HepG2 (cell line): ENCODE results near the gene MEP1B. TPM values are rescaled to one million over a fixed set of nuclear protein-coding genes. Genes with fewer than 3 reads are reported as not detected.

Experiments
- ELF1 ChIP-seq: sonication (generic); formaldehyde crosslinking; IDR thresholded peaks from 2 replicates; pipeline ENCODE4 v1.4.0; 2020; ENCODE audit warnings: missing genetic modification reagents
- FOSL1 ChIP-seq: sonication (generic); formaldehyde crosslinking; IDR thresholded peaks from 2 replicates; pipeline ENCODE4 v1.9.0; 2021; ENCODE audit warnings: missing genetic modification reagents, borderline replicate concordance
- KAT8 ChIP-seq: IDR thresholded peaks from 2 replicates; pipeline ENCODE4 v1.6.1; 2016; ENCODE audit warnings: missing genetic modification reagents, missing compliant biosample characterization
- KDM3A ChIP-seq: IDR thresholded peaks from 2 replicates; pipeline ENCODE4 v1.6.1; 2018; ENCODE audit warnings: low read depth, missing compliant biosample characterization
- MED1 ChIP-seq: sonication (generic); formaldehyde crosslinking; IDR thresholded peaks from 2 replicates; pipeline ENCODE4 v1.4.0; 2020; ENCODE audit warnings: missing genetic modification reagents
- NFIC ChIP-seq: IDR thresholded peaks from 2 replicates; pipeline ENCODE4 v1.6.1; 2012; ENCODE audit warnings: mild to moderate bottlenecking, low read length, inconsistent platforms
- NFRKB ChIP-seq: fragments of 450-650 bp; IDR thresholded peaks from 2 replicates; pipeline ENCODE4 v1.6.1; 2017
- TOPORS ChIP-seq: sonication (generic); formaldehyde crosslinking; IDR thresholded peaks from 2 replicates; pipeline ENCODE4 v1.8.0; 2023; ENCODE audit warnings: mild to moderate bottlenecking, missing genetic modification reagents
- ZFP37 ChIP-seq: sonication (generic); formaldehyde crosslinking; IDR thresholded peaks from 2 replicates; pipeline ENCODE4 v1.4.0; 2020; ENCODE audit warnings: missing genetic modification reagents, borderline replicate concordance
- ZHX1 ChIP-seq: sonication (generic); formaldehyde crosslinking; IDR thresholded peaks from 2 replicates; pipeline ENCODE4 v1.8.1; 2022; ENCODE audit warnings: low read depth, mild to moderate bottlenecking, missing genetic modification reagents
- ZNF232 ChIP-seq: sonication (generic); formaldehyde crosslinking; IDR thresholded peaks from 2 replicates; pipeline ENCODE4 v1.4.0; 2020; ENCODE audit warnings: missing genetic modification reagents, borderline replicate concordance
- ZNF33B ChIP-seq: sonication (generic); formaldehyde crosslinking; IDR thresholded peaks from 2 replicates; pipeline ENCODE4 v1.5.1; 2020; ENCODE audit warnings: mild to moderate bottlenecking, missing genetic modification reagents
- polyA plus RNA-seq, 8 experiments: library from polyadenylated mRNA; depleted of rRNA in 3 of 8; stranded (reverse) in 7 of 8; unstranded in 1 of 8; fragments of >200 nt; fragmentation: Illumina TruSeq in 4 of 8; extraction: Trizol in 4 of 8; gene quantifications; 2 replicates each; pipeline versions ENCODE4 v1.2.1 to v1.2.3, GENCODE V29; 2011 to 2016; ENCODE audit warnings: low read depth in 4 of 8, missing spikeins in 1 of 8, mixed read lengths in 1 of 8; ENCODE audit not compliant: insufficient read depth in 1 of 8
- total RNA-seq, 5 experiments: library from RNA; depleted of rRNA; stranded (reverse); fragments of >200 nt; fragmentation: Illumina TruSeq; extraction: Trizol; gene quantifications; 2 replicates each; pipeline ENCODE4 v1.2.3, GENCODE V29; 2016; ENCODE audit warnings: low read depth in 1 of 5

Gene MEP1B
- total and polyA plus RNA-seq, 2 of the 13 experiments (the other 11 are each of a cell fraction or from before 2014, with no cell fraction given) = not detected

GRCh38 chr18:32190209-32190608 lies 370 bp downstream of the MEP1B start (continued):
- TF ChIP-seq ZHX1 (CRISPR knock-in tag) (no peak), TOPORS (CRISPR knock-in tag) (no peak), MED1 (no peak), NFIC (no peak), ZNF232 (CRISPR knock-in tag) (no peak), KDM3A (CRISPR knock-in tag) (no peak), FOSL1 (CRISPR knock-in tag) (no peak), KAT8 (no peak), ZFP37 (no peak), ELF1 (CRISPR knock-in tag) (no peak), ZNF33B (CRISPR knock-in tag) (no peak), NFRKB (no peak)
